NK-92 (cell line): ENCODE measurements around the gene NOX5.

Experiments used
- DNase-seq: peaks from one replicate; lab custom pipeline; 2025; ENCODE audit not compliant: unreplicated experiment; lab: John Stamatoyannopoulos, UW

The NOX5 gene

GRCh38 chr15:69095274-69095673 is 80.8 kb downstream of the NOX5 start:
- DNase-seq: no peak

- no peak for DNase-seq
Measured at GRCh38 chr15:69096196-69096595, 81.7 kb downstream of the NOX5 start.

GRCh38 chr15:69096626-69097025 is 82.1 kb downstream of the NOX5 start:
- DNase-seq: no peak

GRCh38 chr15:69098771-69099170 is 84.3 kb downstream of the NOX5 start:
- DNase-seq: no peak

GRCh38 chr15:69099941-69100340 is 85.4 kb downstream of the NOX5 start:
- DNase-seq: no peak

GRCh38 chr15:69100821-69101220 is 86.3 kb downstream of the NOX5 start:
- DNase-seq: no peak

GRCh38 chr15:69104050-69104750 is 89.7 kb downstream of the NOX5 start:
- DNase-seq: no peak

- no peak for DNase-seq
Measured at GRCh38 chr15:69105451-69105985, 91.0 kb downstream of the NOX5 start.

- no peak for DNase-seq
Measured at GRCh38 chr15:69107025-69107620, 92.6 kb downstream of the NOX5 start.
